HG03175 (cell line): Measurements from ENCODE around the gene ACAD8.
"Not testable (repeated sequence)": the region's sequence is repeated elsewhere in the genome, so short reads cannot be mapped to it uniquely, and the experiment has no call there.

Experiments used
- ATAC-seq: cut with Tn5 transposase; IDR thresholded peaks from one replicate; pipeline ENCODE4 v1.9.1; 2021; ENCODE audit warnings: mild to moderate bottlenecking, moderate library complexity; ENCODE audit not compliant: unreplicated experiment

The ACAD8 gene

DNA sequence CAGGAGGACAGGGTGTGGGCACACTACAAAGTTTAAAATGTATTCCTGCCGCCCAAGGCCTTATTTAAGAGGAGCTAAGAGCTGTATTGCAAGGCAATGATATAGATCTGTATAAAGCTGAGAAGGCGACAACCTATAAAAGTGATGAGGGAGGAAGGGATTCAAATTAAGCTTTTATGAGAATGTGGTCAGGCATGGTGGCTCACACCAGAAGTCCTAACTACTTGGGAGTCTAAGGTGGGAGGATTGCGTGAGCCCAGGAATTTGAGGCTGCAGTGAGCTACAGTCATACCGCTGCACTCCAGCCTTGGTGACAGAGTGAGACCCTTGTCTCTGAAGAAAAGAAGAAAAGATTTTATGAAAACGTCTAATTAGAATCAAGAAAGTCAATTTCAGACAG, 13.1 kb downstream of the ACAD8 start:
- ATAC-seq: no peak

DNA sequence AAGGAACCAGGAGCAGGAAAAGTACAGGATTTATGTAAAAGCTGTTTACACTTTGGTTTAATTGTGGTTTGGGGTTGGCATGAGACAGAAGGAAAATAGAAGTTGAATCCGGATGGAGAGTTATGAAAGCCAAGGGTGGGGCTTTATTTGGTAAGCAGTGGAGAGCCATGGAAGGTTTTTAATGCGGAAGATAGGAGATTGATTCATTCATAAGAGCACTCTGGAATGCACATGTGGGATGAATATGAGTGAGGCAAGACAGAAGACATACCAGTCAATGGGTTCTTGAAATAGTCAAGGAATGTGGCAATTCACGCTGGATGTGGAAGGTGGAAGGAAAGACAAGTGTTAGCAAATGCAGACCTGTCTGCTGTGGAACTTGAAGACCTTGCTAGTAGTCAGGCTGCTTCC, 13.5 kb downstream of the ACAD8 start:
- ATAC-seq: no peak

DNA sequence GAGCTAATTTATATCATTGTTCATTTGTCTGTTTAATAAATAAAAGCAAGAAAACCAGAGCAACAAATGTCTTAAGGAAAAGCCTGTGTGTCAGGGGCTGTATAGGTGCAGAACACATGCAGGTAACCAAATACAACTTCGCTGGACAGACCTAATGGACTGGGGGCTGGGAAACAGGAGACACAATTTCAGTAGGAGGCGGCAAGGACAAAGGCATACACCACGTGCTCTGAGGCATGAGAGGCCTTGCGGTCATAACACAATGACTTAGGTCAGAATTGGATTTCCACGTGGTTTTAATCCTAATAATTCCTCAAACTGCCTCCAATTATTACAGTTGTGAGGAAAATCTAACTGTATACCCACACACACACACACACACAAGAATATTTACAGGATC, 14.1 kb downstream of the ACAD8 start:
- no peak for ATAC-seq

DNA sequence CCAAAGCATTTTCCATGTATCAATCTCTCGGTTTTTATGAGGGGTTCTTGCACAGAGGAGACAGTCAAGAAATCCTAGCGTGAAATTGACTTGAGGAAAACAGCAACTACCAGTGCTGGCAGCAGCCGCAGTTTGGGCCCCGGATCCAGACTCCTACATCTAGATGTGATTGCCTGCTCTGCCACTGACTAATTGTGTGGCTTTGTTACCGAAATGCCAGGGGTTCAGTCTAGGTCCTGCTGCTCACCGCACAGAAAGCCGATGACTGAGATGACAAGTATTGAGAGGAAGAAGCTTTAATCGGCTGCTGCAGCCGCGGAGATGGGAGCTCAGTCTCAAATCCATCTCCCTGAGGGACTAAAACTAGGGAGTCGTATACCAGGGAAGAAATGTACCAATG, 14.6 kb downstream of the ACAD8 start:
- no peak for ATAC-seq

DNA sequence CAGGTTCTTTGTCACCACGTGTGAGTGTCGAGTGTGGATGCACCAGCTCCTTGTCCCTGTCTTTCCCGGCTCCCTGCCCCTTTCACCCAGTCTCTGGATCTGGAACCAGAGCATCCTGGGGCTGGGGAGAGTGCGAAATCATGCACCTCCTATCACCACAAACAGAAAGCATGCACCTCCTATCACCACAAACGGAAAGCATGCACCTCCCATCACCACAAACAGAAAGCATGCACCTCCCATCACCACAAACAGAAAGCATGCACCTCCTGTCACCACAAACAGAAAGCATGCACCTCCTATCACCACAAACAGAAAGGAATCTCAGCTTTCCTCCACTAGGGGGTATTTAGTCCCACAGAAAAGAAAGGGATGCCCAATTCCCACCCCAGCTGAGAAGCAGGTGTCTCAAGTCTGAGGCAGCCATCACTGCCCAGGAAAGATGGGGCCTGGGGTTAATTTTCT, 16.9 kb downstream of the ACAD8 start:
- ATAC-seq: no peak

DNA sequence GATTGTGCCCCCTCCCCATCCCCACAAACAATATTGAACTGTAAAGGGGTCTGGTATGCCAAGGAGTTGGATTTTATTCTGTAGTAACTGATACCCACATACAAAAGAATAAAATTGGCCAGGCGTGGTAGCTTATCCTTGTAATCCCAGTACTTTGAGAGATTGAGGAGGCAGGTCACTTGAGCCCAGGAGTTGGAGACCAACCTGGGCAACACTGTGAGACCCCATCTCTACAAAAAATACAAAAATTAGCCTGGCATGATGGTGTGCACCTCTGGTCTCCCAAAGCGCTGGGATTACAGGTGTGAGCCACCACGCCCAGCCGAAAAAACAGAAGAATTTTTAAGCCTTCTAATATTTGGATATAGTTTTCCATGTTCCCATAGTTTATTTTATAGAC, 18.6 kb downstream of the ACAD8 start:
- ATAC-seq: no peak

DNA sequence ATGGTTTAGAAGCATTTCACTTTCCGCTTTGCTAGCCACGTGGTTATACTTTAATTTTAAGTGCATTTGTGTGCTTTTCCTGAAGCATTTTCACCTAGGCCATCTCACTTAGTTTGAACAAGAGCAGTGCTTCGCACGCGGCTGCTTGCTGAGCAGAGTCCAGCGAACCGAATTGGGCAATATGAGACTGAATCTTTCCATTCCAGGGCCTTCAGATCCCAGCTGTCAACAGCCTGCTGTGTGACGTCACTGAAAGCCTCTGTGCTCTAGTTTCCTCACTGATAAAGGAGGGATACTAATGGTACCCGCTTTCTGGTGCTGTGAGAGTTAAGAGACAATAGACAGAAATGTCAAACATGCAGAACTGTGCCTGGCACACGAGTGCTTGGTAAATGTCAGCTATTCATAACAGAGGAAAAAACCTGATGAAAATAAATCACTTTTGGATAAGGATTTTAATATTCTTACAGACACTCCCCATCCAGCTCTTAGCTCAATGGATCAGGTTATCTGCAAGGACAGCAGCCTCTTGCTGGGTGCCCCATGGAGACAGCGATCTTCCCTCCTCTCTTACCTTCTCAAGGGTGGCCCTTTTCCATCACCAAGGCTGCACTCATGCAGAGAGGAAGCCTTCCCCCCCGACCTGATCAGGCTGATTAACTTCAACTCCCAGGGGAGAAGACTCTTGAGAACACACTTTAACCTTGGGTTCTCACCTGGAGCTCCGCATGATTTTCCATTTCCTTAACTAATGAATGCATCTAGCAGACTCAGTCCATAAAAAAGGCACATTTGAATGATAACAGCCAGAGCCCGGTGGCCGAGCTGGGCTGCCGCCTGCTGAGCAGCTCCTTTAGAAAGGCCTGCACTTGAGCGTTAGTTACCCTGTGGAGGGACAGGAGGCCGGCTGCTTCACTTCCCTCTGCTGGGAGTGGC, 19.3 kb downstream of the ACAD8 start:
- ATAC-seq: no peak

DNA sequence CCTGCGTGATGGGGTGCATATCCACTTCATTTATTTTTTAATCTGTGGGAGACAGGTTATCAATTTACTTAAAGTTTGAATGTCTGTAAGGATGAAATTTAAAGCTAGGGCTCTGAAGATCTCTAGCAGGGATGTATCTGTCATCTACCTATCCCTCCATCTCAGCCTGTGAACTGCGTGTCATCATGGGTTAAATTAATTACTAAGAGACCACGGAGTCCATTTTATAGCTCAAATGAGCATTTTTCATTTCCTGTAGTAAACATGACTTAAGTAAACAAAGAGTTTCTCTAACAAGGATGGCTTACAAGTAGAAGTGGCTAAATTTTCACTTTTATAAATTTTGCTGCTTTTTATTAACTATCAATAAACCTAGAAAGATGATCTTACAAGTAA, 19.9 kb downstream of the ACAD8 start:
- no peak for ATAC-seq

DNA sequence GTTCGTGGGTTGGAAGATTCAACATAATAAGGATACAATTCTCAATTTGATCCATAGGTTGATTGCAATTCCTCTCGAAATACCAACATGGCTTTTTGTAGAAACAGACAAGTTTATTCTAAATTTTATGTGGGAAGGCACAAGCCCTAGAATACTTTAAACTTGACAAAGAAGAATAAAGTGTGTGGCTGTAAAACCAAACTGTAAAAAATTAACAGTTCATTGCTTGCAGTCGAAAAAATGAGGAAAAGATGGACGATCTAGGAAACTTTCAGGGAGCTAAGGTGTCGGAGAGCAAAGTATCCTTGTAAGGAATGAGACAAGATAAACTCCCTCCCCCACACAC, 21.8 kb downstream of the ACAD8 start:
- ATAC-seq: no peak

DNA sequence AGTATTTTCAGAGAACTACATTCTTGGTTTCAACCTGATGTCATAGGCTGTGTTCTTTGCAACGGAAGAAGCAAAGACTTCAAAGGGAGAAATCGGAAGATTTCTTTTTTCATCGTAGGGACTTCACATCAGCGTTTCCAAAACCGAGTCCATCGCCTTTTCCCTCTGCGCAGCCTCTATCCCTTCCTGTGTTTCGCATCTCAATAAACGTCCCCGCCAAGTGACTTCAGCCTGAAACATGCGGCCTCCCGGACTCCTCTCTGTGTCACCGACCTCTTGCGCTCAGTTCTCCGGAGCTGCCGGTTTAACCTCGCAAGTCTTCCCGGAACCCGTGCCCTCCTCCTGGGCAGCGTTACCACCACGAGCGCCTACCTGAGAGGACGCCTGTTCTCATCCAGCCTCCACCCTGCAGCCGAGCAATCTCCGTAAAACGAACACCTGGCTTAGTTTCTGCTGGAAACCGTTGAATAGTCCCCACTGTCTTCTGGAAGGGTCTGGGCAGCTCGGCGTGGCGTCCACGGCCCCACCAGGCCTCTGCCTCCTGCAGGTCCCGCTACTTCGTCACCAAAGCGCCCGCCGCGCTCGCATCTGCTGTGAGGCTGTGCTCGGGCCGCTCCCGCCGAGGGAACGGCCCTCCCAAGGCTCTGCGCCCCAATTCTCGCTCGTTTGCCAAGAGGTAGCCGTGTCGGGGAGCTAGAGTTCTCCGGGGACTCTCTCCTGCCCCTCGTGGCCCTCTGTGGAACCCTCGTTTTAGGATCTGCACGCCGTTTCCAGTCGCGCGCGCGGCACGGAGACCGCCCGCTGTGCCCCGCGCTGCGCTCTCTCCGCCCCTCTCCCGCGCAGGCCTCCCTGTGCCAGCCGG, 22.4 kb downstream of the ACAD8 start, which contains the start of gene GLB1L3:
TSS of gene GLB1L3 (plus strand) at position 846 of the 862 bp plus-strand sequence. CDS start 362 bp downstream, outside the sequence.
- ATAC-seq: peak; percentile 75

DNA sequence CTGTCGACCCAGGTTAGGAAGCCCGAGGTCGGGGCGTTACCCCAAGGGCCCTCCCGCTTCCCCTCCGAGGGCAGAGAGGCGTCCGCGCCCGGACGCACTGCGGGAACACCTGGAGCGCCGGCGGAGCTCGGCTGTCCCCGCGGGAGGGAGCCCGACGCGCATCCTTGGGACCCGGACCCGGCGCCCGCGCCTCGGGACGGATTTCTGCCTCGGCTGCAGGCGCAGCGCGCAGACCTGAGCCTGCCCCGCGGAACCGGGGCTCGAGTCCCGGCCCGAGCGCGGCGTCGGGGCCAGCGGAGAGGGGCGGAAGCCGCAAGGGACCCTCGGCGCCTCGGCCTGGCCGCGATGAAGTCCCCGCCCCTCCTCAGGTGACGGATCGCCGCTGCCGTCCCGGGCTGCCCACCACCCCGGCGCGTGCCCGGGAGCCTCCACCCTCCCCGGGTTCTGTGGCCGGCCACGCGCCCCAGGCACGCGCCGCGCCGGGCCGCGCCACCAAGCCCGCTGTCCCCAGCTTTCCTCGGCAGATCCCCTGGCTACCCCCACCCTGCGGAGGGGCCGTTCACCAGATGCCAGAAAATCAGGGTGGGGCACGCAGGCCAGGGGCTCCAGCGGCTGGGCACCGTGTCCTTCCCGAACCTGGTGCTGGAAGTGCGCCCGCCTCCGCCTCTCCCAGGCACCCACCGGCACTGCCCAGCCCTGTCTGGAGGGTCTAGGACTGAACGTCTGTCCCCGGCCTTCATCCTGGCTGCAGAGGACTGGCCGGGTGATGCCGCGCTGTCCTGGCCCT, 23.2 kb downstream of the ACAD8 start:
- peak; percentile 26 for ATAC-seq

DNA sequence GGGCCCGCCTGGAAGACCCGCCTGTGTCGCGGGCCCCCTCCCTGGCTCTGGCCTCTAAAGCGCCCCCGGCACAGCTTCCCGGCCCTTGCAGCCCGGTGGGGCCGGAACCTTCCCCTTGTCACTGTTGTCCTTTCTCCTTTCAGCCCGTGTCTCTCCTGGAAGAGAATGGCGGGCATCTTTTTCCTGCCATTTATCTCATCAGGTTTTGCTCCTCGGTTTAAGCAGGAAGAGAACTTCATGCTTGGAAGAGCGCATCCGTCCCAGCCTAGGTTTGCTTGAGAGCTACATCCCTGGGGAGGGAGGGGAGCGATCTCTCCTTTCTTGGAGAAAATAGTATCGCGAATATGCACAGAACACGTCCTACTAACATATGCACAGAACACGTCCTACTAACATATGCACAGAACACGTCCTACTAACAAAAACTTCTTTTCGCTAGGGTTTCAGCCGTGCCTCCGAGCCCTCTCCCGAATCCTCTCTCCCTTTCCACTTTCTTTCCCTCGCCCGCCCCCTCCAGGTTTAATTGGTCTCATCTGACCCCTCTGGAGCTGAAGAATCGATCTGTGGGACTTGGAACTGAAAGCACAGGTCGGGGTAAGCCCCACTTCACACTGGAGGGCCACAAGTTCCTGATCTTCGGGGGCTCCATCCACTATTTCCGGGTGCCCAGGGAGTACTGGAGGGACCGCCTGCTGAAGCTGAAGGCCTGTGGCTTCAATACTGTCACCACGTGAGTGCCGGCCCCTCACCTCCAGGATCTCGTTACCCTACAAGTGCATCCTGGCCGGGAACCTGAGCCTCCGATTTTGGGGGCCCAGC, 24.0 kb downstream of the ACAD8 start:
- ATAC-seq: no peak

DNA sequence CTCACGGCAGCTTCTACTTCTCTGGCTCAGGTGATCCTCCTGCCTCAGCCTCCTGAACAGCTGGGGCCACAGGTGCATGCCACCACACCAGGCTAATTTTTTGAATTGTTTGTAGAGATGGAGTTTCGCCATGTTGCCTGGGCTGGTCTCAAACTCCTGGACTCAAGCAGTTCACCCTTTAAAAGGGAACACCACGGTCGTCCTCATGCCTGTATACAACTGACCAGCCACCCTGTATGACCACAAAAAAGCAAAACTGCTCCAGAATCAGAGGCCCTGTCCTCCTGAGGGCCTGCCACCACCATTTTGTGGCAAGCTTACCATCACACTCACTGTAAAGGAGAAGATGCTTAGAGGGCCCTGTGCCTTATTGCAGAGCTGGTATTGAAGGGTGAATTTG, 25.0 kb downstream of the ACAD8 start:
- ATAC-seq: no peak

DNA sequence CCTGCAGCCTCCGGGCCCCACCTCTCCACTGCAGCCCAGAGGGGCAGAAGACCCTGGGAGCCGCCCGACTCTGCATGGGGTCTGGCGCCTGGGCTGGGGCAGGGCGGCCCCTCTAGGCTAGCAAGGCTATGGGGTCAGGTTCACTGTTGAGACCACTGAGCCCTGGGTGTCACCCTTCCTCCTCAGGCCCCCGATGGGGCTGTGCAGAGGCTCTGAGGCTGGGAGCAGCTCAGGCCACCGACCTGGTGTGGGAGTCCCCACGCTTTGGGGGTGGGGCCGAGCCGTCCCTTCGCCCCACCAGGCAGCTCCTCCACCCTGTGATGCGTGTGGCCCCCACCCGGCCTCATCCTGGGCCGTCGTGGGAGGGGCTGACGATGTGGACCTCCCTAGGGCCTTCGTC, 28.3 kb downstream of the ACAD8 start:
- ATAC-seq: not testable (repeated sequence)

DNA sequence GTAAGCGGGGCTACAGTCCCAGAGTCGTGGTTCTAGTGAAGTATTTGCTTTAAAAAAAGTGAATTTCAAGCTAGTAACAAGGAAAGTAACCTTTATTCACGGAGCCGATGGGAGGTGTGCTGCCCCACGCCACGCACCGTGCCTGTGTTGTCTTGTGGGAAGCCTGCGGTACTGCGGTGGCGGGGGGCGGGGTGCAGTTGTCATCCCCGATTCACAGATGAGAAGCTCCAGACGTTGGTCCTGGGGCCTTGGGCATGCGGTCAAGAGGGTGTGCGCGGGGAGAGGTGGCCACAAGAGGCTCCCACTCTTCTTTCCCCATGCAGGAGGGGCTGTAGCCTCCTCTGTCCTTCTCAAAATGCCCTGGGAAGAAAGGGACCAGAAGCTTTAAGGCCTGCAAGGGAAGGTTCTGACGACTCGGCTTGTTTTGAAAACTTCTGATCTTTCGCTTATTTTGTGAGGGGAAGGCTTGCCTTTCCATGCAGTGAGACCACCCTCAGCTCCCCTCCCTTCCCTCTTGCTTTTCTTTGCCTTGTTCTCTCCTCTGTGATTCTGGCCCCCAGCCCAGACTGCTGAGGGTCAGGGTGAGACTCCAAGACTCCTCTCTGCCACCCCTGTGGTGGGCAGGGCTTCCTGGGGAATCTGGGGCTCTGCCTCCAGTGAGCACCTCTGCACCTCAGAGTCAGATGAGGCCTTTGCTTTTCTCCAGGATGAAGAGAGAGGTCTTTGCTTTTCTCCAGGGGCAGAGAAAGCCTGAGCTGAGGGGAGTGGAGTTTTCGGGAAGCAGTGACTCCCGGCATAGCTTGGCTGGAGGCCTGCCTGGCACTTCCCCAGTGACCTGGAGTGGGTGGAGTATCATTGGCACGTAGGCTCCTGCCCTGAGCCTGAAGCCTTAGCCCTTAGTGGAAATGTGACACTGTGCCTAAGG, 29.0 kb downstream of the ACAD8 start:
- ATAC-seq: no peak

DNA sequence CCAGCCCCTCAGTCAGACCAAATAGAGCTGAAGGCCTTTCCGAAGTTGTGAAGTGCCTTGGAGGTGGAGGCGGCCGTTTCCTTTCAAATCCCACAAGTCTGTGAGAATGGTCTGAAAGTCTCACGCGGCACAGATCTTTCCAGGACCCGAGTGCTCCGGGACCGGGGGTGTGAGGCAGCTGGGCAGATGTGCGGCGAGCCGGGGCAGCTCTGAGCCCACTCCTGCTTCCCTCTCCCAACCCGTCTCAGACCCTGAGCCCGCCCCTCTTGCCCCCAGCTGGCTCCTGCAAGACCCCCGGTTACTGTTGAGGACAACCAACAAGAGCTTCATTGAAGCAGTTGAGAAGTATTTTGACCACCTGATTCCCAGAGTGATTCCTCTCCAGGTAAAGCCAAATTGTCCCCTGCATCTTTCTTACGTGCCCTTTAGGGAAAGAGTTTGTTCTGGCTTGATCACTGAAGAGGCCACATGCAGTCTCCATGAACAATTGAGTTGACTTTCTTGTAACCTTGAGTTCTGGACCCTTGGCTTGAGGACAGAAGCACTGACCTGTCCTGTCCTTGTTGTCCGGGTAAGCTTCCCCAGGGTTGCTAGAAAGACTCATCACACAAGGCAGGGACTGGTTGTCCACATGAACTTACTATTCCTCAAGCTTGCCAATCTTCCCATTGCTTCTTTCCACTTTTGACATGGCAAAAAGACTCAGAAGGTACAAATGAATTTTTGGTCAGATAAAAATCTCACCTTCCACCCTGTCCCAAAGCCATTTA, 30.3 kb downstream of the ACAD8 start:
- ATAC-seq: no peak

DNA sequence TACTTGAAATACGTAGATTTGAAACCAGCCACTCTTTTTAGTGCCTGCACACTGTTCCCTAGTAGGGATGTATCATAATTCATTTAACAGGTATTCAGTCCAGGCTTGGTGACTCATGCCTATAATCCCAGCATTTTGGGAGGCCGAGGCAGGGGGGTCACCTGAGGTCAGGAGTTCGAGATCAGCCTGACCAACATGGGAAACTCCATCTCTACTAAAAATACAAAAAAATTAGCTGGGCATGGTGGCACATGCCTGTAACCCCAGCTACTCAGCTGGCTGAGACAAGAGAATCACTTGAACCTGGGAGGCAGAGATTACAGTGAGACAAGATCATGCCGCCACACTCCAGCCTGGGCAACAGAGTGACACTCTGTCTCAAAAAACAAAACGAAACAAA, 31.0 kb downstream of the ACAD8 start:
- not testable (repeated sequence) for ATAC-seq

DNA sequence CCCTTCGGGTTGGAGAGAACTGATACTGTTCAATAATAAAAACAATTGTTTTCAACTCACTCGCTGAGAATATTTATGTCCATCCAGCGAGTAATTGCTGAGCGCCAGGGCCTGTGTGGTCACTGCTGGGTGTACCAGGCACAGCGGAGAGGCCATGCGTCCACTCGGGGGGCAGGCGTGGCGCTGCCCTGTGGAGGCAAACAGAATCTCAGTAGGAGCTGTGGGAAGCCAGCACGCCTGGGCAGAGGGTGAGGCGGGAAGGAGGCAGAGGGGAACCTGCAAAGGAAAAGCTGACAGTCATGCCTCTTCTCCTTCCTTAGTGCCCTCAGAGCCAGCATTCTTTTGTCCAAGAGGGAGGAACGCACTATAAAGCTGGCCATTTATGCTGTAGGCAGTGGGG, 34.2 kb downstream of the ACAD8 start:
- ATAC-seq: no peak
